ENCODE measurements around the gene EYA2.

The EYA2 gene

GRCh38 chr20:47188540-47188939 is 293.9 kb downstream of the EYA2 start:
- TF ChIP-seq, protein P1, sequence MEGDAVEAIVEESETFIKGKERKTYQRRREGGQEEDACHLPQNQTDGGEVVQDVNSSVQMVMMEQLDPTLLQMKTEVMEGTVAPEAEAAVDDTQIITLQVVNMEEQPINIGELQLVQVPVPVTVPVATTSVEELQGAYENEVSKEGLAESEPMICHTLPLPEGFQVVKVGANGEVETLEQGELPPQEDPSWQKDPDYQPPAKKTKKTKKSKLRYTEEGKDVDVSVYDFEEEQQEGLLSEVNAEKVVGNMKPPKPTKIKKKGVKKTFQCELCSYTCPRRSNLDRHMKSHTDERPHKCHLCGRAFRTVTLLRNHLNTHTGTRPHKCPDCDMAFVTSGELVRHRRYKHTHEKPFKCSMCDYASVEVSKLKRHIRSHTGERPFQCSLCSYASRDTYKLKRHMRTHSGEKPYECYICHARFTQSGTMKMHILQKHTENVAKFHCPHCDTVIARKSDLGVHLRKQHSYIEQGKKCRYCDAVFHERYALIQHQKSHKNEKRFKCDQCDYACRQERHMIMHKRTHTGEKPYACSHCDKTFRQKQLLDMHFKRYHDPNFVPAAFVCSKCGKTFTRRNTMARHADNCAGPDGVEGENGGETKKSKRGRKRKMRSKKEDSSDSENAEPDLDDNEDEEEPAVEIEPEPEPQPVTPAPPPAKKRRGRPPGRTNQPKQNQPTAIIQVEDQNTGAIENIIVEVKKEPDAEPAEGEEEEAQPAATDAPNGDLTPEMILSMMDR (conservative IDR thresholded peaks at IDR 0.05; ENCODE audit: low read depth, low read length): no peak
- H3K4me1 ChIP-seq (ENCODE audit: low read depth, poor library complexity, severe bottlenecking): peaks cover 6% of the 10 kb centered on the region
- no peak overlapping the region for H2AFZ ChIP-seq (ENCODE audit: low read depth)
- no peaks in the 10 kb centered on the region for H4K20me1 ChIP-seq (ENCODE audit: insufficient read depth)
- H3K79me2 ChIP-seq (ENCODE audit: insufficient read depth, low read depth): no peaks in the 10 kb centered on the region
- peaks cover 11% of the 10 kb centered on the region; the same call in 1 of the 2 replicates for H3K36me3 ChIP-seq (ENCODE audit: insufficient read depth)
- H3K27me3 ChIP-seq (ENCODE audit: insufficient read depth, low read depth): no peaks in the 10 kb centered on the region
- no peak overlapping the region for H3K27ac ChIP-seq
- no peak overlapping the region for H3K9ac ChIP-seq
- no peak overlapping the region for H3K4me3 ChIP-seq (IDR thresholded peaks at IDR 0.05; ENCODE audit: insufficient read depth, low read depth, low read length)
- no peak overlapping the region for H3K4me2 ChIP-seq

GRCh38 chr20:47189060-47189459 is 294.4 kb downstream of the EYA2 start:
- Histone ChIP-seq H3K79me2 (ENCODE audit: insufficient read depth, low read depth) (no peaks in the 10 kb centered on the region), H2AFZ (ENCODE audit: low read depth) (no peak overlapping the region), H3K36me3 (ENCODE audit: insufficient read depth) (peaks cover 11% of the 10 kb centered on the region; the same call in 1 of the 2 replicates), H3K27me3 (ENCODE audit: insufficient read depth, low read depth) (no peaks in the 10 kb centered on the region), H4K20me1 (ENCODE audit: insufficient read depth) (no peaks in the 10 kb centered on the region), H3K27ac (no peak overlapping the region), H3K4me2 (no peak overlapping the region), H3K4me3 (IDR thresholded peaks at IDR 0.05; ENCODE audit: insufficient read depth, low read depth, low read length) (no peak overlapping the region), H3K9ac (no peak overlapping the region), H3K4me1 (ENCODE audit: low read depth, poor library complexity, severe bottlenecking) (peaks cover 6% of the 10 kb centered on the region)
- TF ChIP-seq, protein P1 (conservative IDR thresholded peaks at IDR 0.05; ENCODE audit: low read depth, low read length): no peak

DNA sequence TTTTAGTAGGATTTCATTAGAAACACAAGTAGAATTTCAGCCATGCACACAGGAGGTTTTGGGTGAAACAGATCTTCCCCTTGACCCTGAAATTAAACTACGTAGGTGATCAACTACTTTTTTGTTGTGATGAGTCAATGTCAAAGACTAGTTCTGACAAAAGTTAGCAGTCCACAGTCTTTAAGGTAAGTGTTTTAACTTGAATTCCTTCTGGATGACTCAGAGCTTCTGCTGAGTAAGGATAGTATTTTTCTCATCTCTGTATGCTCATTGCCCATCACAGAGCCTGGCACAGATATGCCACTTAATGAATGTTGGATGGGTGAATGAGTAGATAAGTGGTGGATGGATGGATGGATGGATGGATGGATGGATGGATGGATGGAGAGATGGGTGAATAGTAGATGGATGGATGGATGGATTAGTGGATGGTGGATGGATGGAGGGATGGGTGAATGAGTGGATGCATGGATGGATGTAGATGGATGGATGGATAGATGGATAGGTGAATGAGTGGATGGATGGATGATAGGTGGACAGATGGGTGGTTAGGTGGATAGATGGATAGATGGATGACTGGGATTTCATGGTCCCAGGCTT is 296.5 kb downstream of the EYA2 start:
- Histone ChIP-seq H2AFZ (ENCODE audit: low read depth) (no peak overlapping the region), H3K79me2 (ENCODE audit: insufficient read depth, low read depth) (no peaks in the 10 kb centered on the region), H3K4me1 (ENCODE audit: low read depth, poor library complexity, severe bottlenecking) (peaks cover 6% of the 10 kb centered on the region), H4K20me1 (ENCODE audit: insufficient read depth) (no peaks in the 10 kb centered on the region), H3K4me3 (IDR thresholded peaks at IDR 0.05; ENCODE audit: insufficient read depth, low read depth, low read length) (no peak overlapping the region), H3K36me3 (ENCODE audit: insufficient read depth) (peaks cover 11% of the 10 kb centered on the region; the same call in 1 of the 2 replicates), H3K27ac (no peak overlapping the region), H3K9ac (no peak overlapping the region), H3K4me2 (no peak overlapping the region), H3K27me3 (ENCODE audit: insufficient read depth, low read depth) (no peaks in the 10 kb centered on the region)
- TF ChIP-seq, protein P1 (conservative IDR thresholded peaks at IDR 0.05; ENCODE audit: low read depth, low read length): no peak

- peaks cover 6% of the 10 kb centered on the region for H3K4me1 ChIP-seq (ENCODE audit: low read depth, poor library complexity, severe bottlenecking)
- no peak overlapping the region for H3K4me3 ChIP-seq (IDR thresholded peaks at IDR 0.05; ENCODE audit: insufficient read depth, low read depth, low read length)
- peaks cover 11% of the 10 kb centered on the region; the same call in 1 of the 2 replicates for H3K36me3 ChIP-seq (ENCODE audit: insufficient read depth)
Measured at GRCh38 chr20:47191956-47192355, 297.3 kb downstream of the EYA2 start.

More at GRCh38 chr20:47191956-47192355, 297.3 kb downstream of the EYA2 start:
- TF ChIP-seq, protein P1 (conservative IDR thresholded peaks at IDR 0.05; ENCODE audit: low read depth, low read length): no peak
- Histone ChIP-seq H4K20me1 (ENCODE audit: insufficient read depth) (no peaks in the 10 kb centered on the region), H3K9ac (no peak overlapping the region), H3K27ac (no peak overlapping the region), H3K27me3 (ENCODE audit: insufficient read depth, low read depth) (no peaks in the 10 kb centered on the region), H2AFZ (ENCODE audit: low read depth) (no peak overlapping the region), H3K4me2 (no peak overlapping the region), H3K79me2 (ENCODE audit: insufficient read depth, low read depth) (no peaks in the 10 kb centered on the region)

All from KMS-11 (cell line).